ENCODE measurements around the gene IL17RC.
"Not testable (repeated sequence)": the region's sequence is repeated elsewhere in the genome, so short reads cannot be mapped to it uniquely, and the experiment has no call there.

Gene IL17RC

DNA sequence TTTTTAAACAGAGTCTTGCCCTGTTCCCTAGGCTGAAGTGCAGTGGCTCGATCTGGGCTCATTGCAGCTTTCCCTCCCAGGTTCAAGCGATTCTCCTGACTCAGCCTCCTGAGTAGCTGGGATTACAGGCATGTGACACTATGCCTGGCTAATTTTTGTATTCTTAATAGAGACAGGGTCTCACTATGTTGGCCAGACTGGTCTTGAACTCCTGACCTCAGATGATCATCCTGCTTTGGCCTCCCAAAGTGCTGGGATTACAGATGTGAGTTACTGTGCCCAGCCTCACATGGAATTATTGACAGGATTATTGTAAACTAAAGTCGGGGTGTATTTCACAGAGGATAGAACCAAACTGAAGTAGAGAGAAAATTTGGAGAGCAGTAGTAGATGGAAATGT, 21.2 kb upstream of the IL17RC start:
- DNase-seq (ENCODE audit: low read depth in 2 of 2) = not testable (repeated sequence)

DNA sequence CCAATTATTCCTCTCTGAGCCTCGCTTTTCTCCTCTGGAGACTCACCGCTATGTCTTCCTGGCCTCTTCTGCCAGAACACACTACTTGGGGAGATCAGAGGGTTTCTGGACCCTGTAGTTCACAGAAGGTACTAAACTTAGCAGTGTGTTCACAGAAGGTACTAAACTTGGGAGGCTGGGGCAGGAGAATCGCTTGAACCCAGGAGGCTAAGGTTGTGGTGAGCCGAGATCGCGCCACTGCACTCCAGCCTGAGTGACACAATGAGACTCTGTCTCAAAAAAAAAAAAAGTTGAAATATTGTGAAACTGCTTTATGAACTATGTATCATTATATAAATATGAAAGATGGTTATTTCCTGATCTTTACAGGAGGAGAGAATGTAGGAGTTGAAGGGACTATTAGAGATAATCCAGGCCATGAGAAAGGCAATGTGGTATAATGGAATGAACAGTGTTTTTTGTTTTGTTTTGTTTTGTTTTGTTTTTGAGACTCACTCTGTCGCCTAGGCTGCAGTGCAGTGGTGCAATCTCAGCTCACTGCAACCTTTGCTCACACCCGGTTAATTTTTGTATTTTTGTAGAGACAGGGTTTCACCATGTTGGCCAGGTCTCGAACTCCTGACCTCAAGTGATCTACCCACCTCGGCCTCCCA, 20.0 kb upstream of the IL17RC start:
- DNase-seq (ENCODE audit: low read depth in 2 of 2) = not testable (repeated sequence)

DNA sequence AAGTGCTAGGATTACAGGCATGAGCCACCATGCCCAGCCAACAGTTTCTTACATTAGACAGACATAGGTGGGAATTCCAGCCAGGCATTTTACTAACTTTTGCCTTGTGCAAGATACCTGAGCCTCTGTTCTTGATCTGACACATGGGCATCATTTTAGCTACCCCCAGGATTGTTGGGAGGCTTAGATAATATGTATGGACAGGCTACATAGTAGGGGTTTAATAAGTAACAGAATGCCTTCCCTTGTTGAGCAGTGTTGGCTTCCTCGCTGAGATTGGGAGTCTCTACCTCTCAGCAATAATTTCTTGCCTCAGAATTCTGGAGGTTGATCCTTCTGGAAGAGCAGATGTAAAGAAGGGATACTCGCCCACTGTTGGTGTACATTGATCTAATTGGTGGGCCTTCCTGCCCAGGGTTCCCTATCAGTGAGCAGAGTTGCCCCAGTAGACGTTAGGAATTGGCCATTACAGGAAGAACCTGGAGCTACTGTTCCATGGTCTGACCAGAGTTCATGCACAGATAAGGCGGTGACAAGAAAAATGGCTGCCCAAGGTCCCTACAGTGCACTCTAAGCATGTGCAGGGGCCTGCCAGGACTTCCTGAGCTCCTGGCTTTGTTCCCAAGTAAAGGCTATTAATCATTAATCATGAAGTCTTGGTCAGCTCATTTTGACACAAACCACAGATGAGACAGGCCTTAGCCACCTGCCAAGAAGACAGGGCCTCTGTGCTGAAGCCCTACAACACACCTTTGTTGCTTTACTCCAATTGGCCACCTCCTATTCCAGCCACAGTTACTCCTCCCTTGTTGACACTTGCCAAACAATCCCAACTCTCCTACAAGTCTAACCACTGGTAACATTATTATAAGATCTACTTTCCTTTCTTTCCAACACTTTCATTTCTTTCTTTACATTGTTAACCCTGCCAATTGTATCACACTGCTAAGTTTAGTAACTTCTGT, 19.2 kb upstream of the IL17RC start:
- no peak for DNase-seq (ENCODE audit: low read depth in 2 of 2)

DNA sequence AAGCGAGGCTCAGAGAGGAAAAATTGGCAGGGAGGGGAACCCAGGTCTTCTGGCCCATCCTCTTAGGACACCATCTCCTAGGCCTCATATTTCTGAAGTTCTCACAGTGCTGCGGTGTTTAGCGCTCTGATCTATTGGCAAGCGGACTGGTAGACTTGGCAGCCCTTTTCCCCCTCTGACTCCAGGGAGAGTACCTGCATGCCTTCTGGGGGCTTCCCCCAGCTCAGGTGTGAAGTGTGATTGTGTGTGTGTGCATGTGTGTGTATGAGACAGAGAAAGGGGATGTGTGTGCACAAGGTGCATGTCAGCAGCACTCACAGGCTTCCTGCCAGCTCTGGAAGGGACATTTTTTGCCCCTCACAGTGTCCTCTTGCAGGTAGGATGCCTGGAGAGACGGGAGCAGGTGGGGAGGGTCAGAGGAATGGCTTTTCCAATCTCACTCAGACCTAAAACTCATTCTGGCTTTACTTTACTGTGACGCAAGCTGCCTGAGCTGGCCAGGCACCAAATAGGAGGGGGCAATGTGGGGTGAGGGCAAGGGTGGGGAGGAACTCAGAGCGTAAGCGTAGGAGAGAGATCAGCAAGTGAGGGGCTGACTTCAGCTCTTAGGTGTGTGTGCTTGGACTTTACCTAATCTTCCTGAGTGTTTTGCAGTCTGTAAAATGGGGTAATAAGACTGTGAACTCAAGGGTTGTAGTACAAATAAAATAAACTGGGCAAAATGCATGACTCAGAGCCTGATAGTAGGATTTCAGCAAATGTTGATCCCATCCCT, 18.2 kb upstream of the IL17RC start:
- no peak for DNase-seq (ENCODE audit: low read depth in 2 of 2)

DNA sequence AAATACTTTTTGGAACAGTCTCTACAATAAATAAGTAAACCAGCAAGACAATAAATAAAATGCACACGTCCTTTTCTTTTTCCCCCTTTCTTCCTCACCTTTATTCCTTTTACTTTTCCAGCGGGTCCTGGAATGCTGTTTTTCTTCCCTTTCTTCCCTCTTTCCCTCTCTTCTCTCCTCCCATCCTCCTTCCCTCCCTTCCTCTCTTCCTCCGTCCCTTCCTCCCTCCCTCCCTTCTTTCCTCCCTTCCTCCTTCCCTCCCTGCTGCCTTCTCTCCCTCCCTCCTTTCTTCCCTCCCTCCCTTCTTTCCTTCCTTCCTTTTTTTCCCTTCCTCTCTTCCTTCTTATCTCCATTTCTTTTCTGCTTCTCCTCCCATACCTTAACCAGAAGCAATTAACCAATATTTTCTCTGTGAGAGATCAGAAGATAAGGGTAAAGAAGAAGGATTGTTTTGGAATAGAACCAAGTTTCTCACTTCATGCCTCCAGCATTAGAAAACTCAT, 17.6 kb upstream of the IL17RC start:
- DNase-seq (ENCODE audit: low read depth in 2 of 2) = no peak

DNA sequence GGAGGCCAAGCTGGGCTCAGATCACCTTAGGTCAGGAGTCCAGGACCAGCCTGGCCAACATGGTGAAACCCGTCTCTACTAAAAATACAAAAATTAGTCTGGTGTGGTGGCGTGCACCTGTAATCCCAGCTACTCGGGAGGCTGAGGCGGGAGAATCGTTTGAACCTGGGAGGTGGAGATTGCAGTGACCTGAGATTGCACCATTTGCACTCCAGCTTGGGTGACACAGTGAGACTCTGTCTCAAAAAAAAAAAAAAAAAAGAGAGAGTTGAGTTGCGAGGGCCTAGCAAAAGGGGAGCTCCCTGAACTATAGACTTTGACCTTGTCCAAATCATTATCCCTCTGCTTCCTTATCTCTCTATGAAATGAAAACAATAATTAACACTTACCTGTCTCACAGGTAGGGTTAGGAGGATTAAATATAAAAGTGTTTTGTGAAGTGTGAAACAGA, 15.9 kb upstream of the IL17RC start:
- not testable (repeated sequence) for DNase-seq (ENCODE audit: low read depth in 2 of 2)

DNA sequence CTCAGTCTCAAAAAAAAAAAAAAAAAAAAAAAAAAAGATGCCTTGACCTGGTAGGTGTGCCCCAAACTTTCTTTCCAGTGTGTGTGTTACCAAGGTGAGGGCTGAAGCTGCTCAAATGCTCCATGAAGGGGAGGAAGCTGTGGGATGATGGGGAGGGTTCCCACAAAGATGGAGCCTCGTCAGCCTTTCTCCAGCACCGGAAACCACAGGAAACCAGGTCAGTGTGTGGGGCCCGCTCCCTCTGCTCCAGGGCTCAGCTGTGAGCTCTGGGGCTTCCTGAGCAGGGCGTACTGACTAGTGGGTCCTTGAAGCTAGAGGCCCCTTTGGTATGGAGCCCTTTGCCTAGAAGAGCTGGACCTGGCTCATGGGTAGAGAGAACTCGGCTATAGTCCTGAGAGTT, 14.9 kb upstream of the IL17RC start:
- DNase-seq (ENCODE audit: low read depth in 2 of 2) = no peak

DNA sequence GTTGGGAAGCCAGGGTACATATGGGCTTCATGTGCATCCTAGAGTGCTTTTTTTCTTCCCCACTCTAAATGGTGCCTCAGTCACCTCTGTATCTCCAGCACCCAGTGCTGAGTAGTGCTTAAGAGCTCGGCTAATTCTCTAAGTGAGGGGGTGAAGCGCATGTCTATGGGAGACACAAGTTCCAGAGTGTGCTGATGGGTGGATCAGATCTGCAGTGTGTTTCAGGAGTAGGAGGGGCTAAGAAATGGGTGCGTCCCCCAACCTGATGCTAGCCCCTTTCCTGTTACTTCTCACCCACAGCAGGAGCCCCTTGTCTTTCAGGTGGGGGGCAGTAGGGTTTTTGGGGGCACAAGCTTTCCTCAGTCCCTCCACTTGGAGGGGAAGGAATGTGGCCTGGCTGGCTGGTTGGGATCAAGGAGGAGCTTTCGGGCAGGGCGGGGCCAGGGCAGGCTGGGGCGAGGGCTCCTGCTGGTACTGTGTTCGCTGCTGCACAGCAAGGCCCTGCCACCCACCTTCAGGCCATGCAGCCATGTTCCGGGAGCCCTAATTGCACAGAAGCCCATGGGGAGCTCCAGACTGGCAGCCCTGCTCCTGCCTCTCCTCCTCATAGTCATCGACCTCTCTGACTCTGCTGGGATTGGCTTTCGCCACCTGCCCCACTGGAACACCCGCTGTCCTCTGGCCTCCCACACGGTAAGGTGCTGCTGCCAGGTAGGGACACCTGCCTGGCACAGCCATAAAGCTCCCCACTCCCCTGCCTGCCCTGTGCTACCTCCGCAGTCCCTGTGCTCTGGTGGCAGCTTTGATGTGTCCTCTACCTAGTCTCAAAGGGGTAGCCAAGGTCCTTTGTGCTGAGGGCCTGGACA, 14.3 kb upstream of the IL17RC start, which contains the start of gene IL17RE:
IL17RE (plus strand) TSS at position 477 of the 866 bp plus-strand sequence; CDS start at position 562, 85 bp downstream.
- no peak for DNase-seq (ENCODE audit: low read depth in 2 of 2)

DNA sequence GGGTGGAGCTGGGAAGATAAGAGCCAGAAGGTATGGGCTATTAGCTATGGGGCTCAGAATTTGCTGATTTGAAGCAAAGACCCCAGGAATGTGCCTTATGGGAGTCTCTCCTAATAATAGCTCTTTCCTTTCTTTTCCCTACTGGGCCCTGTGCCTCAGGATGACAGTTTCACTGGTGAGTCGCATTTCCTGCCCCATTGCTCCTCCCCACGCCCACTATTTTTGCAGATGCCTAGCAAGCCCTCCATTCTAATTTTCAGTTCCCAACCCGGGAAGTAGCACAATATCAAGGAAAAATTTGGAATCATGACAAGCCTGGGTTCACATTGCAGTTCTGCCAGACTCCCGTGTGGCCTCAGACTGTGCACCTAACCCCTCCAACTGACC, 13.7 kb upstream of the IL17RC start:
- no peak for DNase-seq (ENCODE audit: low read depth in 2 of 2)

DNA sequence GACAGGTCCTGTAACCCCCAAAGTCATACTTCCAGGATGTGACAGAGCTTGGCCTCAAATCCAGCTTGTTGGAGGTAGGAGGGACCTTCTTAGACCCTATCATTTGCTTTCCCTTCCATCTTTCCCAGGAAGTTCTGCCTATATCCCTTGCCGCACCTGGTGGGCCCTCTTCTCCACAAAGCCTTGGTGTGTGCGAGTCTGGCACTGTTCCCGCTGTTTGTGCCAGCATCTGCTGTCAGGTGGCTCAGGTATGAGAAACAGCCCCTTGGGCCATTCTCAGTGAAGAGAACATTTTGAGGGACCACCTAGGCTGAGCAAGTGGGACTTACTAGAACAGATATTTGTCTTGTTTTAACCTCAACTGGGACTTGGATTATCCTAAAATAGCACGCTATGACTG, 13.0 kb upstream of the IL17RC start:
- no peak for DNase-seq (ENCODE audit: low read depth in 2 of 2)

DNA sequence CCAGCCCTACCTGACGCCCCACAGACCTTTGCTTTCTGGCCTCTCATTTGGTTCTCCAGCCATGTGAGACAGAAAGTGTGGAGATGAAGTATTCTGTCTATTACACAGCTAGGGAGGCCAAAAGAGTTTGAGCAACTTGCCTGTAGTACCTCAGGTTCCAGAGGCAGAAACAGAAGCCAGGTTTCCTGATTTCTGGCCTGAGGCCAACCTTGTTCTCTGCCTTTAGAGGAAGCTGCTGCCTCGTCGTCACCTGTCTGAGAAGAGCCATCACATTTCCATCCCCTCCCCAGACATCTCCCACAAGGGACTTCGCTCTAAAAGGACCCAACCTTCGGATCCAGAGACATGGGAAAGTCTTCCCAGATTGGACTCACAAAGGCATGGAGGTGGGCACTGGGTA, 10.4 kb upstream of the IL17RC start:
- no peak for DNase-seq (ENCODE audit: low read depth in 2 of 2)

DNA sequence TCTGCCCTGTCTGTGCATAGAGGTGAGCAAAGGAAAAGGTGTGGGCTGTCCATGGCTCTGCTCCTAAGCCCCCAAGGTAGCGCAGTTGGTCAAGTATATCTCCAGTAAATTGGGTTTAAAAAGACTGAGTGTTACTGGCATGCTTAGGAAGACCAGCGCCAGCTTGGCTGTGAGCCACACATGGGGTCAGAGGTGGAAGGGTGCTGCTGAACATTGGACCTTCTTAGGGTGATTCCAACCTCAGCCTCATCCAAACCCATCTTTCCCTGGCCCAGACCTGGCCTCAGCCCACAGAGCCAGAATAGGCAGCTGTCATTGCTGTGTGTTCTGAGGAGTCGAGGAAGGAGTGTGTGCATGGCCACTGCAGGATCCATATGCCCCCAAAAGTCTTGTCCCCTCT, 8.6 kb upstream of the IL17RC start:
- no peak for DNase-seq (ENCODE audit: low read depth in 2 of 2)

DNA sequence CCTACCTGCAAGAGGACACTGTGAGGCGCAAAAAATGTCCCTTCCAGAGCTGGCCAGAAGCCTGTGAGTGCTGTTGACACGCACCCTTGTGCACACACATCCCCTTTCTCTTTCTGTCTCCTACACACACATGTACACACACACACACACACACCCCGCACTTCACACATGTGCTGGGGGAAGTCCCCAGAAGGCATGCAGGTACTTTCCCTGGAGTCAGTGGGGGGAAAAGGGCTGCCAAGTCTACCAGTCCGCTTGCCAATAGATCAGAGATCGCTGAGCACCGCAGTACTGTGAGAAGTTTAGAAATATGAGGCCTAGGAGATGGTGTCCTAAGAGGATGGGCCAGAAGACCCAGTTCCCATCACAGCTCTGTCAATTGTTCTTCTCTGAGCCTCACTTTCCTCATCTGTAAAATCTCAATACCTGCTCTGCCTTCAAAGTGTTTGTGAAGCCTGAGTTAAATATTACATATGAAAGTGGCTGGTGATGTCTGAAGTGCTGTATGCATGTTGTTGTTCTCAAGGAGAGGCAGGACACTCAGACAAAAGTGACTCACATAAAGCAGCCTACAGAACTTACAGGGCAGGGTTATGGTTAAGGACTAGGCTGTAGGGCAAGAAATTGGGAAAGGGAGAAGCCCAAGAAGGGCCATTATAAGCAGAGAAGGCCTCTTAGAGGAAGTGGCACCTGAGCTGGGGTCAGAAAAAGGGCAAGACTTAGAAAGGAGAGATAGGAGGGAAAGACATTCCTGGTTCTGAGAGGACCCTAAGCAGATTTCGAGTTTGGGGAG, 7.5 kb upstream of the IL17RC start:
- DNase-seq (ENCODE audit: low read depth in 2 of 2) = no peak

DNA sequence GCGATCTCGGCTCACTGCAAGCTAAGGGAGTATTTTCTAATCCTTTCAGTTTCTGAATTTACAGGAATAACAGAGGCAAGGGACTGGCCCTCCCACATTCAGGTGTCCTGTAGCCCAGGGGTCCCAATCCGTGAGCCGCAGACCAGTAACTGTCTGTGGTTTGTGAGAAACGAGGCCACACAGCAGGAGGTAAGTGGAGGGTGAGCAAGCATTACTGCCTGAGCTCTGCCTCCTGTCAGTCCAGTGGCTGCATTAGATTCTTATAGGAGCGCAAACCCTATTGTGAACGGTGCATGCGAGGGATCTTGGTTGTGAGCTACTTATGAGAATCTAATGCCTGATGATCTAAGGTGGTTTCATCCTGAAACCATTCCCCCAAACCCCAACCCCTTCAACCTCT, 5.0 kb upstream of the IL17RC start:
- DNase-seq (ENCODE audit: low read depth in 2 of 2) = no peak

DNA sequence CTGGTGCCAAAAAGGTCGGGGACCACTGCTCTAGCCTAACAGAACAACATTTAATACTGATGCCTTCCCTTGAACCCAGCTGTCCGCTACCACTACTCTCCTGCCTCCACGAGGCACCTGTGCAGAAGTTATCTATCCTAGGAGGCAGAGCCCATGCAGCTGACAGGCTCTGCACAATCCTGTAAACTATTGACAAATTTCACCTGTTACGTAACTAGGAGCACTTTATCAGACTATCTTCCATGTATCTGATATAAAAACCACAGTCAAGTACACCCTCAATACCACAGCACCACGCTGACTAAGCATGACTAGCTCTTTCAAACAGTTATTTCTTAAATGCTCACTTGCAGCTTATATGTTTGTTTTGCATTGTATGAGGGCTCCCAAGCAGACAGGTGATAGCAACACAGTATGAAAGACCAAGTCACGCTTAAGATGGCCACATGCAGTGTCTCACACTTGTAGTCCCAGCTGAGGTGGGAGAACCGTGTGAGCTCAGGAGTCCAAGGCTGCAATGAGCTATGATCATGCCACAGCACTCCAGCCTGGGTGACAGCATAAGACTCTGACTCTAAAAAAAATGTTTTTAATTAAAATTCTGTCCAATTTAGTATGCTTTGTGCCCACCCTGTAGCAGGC, 4.5 kb upstream of the IL17RC start:
- no peak for DNase-seq (ENCODE audit: low read depth in 2 of 2)

DNA sequence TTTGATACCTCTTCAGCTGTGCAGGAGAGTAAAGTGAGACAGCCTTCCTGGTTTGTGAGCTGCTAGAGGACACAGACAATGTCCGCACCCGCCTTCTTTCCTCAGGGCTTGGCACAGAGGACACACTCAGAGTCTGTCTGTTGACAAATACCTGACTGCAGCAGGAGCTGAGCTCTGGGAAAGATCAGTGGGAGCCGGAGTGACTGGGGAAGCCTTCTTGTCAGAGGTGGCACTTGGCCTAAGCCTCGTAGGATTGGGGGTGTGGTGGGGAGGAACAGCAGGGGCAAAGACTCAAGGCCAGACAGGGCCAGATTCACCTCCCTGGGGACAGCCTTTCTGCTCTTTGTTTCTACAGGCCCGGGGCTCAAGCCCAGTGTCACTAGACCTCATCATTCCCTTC, 3.3 kb upstream of the IL17RC start:
- no peak for DNase-seq (ENCODE audit: low read depth in 2 of 2)

DNA sequence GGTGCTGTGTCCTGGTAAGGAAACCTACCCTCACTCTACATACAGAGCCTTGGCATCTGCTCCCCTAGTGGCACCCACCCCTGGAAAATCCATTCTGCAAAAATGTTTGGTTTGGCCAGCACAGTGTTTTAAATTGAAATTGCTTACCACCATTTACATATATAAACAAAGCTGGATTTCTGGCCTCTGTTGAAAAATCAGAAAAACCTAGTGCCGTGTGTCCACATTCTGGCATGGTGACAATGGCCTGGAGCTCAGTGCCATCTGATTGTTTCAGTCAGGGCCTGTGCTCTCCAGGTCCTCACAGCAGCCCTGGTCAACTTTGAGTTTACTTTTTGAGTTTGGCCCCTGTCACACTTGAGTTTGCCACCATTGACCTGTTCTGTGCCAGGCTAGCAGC, 2.9 kb upstream of the IL17RC start:
- no peak for DNase-seq (ENCODE audit: low read depth in 2 of 2)

DNA sequence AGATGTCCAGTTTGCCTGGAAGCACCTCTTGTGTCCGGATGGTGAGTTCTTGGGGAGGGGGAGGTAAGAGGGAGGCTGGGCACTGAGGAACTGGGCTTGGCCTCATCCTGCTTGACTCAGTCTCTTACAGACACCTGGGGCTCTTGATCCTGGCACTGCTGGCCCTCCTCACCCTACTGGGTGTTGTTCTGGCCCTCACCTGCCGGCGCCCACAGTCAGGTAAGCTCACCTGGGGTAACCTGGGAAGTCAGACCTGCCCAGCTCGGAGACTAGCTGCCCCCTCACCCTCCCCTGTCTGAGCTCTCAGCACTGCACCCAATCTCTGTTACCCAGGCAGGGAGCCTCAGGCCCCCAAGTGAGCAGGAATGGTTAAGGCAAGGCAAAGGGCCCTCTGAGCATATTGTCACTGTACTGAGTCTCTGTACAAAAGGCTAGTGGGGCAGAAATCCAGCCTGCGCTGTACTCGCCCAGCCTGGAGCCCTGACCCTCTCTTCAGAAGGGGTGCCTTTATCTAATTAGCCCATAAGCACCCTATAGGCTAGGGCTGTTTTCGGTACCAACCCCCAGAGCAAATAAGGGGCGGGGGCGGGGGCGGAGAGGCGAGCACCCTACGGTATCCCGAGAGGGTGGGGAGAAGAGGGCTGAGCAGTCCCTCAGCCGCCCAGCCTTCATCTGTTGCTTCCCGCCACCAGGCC, 2.2 kb upstream of the IL17RC start:
- DNase-seq (ENCODE audit: low read depth in 2 of 2) = no peak
